Activated CD4-positive, alpha-beta T cell treated with anti-CD3 and anti-CD28 coated beads, Interleukin-2, Interleukin-6, amounts not matched to agents 100 ng/mL and 50 ng/mL, durations not matched to agents 16 hours and 8 hours (primary cell): Measurements from ENCODE around the gene WSCD2.

Experiments used
- DNase-seq: peaks from one replicate; pipeline ENCODE4 v3.0.0-alpha.2; 2020

The WSCD2 gene

GRCh38 chr12:108129017-108129812, at the start of gene WSCD2:
Gene WSCD2, plus strand, starts transcription at chr12:108129288. Its CDS starts 66,545 bp downstream, at chr12:108195833.
- DNase-seq, result peak; percentile 12

GRCh38 chr12:108079721-108080120, 49.4 kb upstream of the WSCD2 start:
- no peak for DNase-seq

GRCh38 chr12:108080363-108080762, 48.7 kb upstream of the WSCD2 start:
- no peak for DNase-seq

- no peak for DNase-seq
Observed at GRCh38 chr12:108082485-108082884, 46.6 kb upstream of the WSCD2 start.

GRCh38 chr12:108087900-108088299, 41.2 kb upstream of the WSCD2 start:
- DNase-seq, result no peak

GRCh38 chr12:108090107-108090899, 38.8 kb upstream of the WSCD2 start:
- DNase-seq, result no peak

GRCh38 chr12:108090932-108091678, 38.0 kb upstream of the WSCD2 start:
- no peak for DNase-seq

- no peak for DNase-seq
Observed at GRCh38 chr12:108091679-108092051, 37.4 kb upstream of the WSCD2 start.

GRCh38 chr12:108093209-108093608, 35.9 kb upstream of the WSCD2 start:
- no peak for DNase-seq

GRCh38 chr12:108094056-108094649, 34.9 kb upstream of the WSCD2 start:
- DNase-seq, result no peak

- no peak for DNase-seq
Observed at GRCh38 chr12:108097160-108097911, 31.8 kb upstream of the WSCD2 start.

- DNase-seq, result no peak
Observed at GRCh38 chr12:108098374-108098773, 30.7 kb upstream of the WSCD2 start.

- DNase-seq, result no peak
Observed at GRCh38 chr12:108099073-108099472, 30.0 kb upstream of the WSCD2 start.

- no peak for DNase-seq
Observed at GRCh38 chr12:108099778-108100489, 29.2 kb upstream of the WSCD2 start.

- no peak for DNase-seq
Observed at GRCh38 chr12:108101605-108102175, 27.4 kb upstream of the WSCD2 start.

- DNase-seq, result no peak
Observed at GRCh38 chr12:108102363-108102762, 26.7 kb upstream of the WSCD2 start.

- DNase-seq, result no peak
Observed at GRCh38 chr12:108103087-108103486, 26.0 kb upstream of the WSCD2 start.

GRCh38 chr12:108103517-108103916, 25.6 kb upstream of the WSCD2 start:
- no peak for DNase-seq

- DNase-seq, result no peak
Observed at GRCh38 chr12:108104657-108105056, 24.4 kb upstream of the WSCD2 start.

GRCh38 chr12:108106599-108106998, 22.5 kb upstream of the WSCD2 start:
- no peak for DNase-seq

GRCh38 chr12:108107293-108107692, 21.8 kb upstream of the WSCD2 start:
- no peak for DNase-seq
